ENCODE results near the gene TEX26. TPM values are rescaled to one million over a fixed set of nuclear protein-coding genes. Genes with fewer than 3 reads are reported as not detected.

TEX26 gene
- total RNA-seq, 2 donors from 2014 or later, result not detected

GRCh38 chr13:30910676-30911075, 21.8 kb upstream of the TEX26 start:
- TF ChIP-seq, protein P1, sequence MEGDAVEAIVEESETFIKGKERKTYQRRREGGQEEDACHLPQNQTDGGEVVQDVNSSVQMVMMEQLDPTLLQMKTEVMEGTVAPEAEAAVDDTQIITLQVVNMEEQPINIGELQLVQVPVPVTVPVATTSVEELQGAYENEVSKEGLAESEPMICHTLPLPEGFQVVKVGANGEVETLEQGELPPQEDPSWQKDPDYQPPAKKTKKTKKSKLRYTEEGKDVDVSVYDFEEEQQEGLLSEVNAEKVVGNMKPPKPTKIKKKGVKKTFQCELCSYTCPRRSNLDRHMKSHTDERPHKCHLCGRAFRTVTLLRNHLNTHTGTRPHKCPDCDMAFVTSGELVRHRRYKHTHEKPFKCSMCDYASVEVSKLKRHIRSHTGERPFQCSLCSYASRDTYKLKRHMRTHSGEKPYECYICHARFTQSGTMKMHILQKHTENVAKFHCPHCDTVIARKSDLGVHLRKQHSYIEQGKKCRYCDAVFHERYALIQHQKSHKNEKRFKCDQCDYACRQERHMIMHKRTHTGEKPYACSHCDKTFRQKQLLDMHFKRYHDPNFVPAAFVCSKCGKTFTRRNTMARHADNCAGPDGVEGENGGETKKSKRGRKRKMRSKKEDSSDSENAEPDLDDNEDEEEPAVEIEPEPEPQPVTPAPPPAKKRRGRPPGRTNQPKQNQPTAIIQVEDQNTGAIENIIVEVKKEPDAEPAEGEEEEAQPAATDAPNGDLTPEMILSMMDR (IDR thresholded peaks at IDR 0.05), result no peak
- no peaks in the 10 kb centered on the region for H3K36me3 ChIP-seq
- H3K9ac ChIP-seq (ENCODE audit: low read depth in 2 of 2, low read length in 2 of 2), result no peak overlapping the region
- intact Hi-C loops (cut with DNase I), result no loop called here
- peaks cover 19% of the 10 kb centered on the region for H3K27me3 ChIP-seq
- no peaks in the 10 kb centered on the region for H3K4me1 ChIP-seq
- no peak overlapping the region for H3K4me3 ChIP-seq
- H3K9me3 ChIP-seq, result no peaks in the 10 kb centered on the region
- no peak overlapping the region for H3K27ac ChIP-seq
- no peak for DNase-seq

- no peak for DNase-seq
- intact Hi-C loops (cut with DNase I), result no loop called here
- no peaks in the 10 kb centered on the region for H3K4me1 ChIP-seq
- H3K27me3 ChIP-seq, result no peaks in the 10 kb centered on the region
- no peak overlapping the region for H3K9ac ChIP-seq (ENCODE audit: low read depth in 2 of 2, low read length in 2 of 2)
- H3K4me3 ChIP-seq, result no peak overlapping the region
- H3K9me3 ChIP-seq, result no peaks in the 10 kb centered on the region
- TF ChIP-seq, protein P1 (IDR thresholded peaks at IDR 0.05), result no peak
- H3K36me3 ChIP-seq, result no peaks in the 10 kb centered on the region
- H3K27ac ChIP-seq, result no peak overlapping the region
Measured at GRCh38 chr13:30915691-30916541, 16.5 kb upstream of the TEX26 start.

DNA sequence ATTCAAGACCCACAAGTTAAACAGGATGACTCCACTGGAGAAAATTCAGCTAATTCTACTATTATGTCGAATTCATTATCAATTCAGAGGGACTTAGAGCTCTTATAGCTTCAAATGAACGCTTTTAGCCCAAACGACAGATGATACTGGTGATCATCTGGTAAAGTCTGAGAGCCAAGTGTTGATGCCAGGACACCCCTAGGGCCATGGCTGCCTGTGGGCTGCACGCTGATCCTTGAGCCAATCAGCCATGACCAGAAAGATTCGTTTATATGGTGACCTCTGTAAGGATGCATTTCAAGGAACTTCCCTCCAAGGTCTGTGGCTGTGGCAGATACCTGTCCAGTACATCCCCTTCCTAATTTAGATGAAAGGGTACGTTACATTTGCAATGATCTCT, 15.5 kb upstream of the TEX26 start:
- no peaks in the 10 kb centered on the region for H3K4me1 ChIP-seq
- no peaks in the 10 kb centered on the region for H3K9me3 ChIP-seq
- H3K9ac ChIP-seq (ENCODE audit: low read depth in 2 of 2, low read length in 2 of 2), result no peak overlapping the region
- no peak overlapping the region for H3K27ac ChIP-seq
- DNase-seq, result no peak
- H3K4me3 ChIP-seq, result no peak overlapping the region
- H3K27me3 ChIP-seq, result no peaks in the 10 kb centered on the region
- TF ChIP-seq, protein P1 (IDR thresholded peaks at IDR 0.05), result no peak
- no peaks in the 10 kb centered on the region for H3K36me3 ChIP-seq
- intact Hi-C loops (cut with DNase I), result no loop called here

GRCh38 chr13:30918662-30919405, 13.6 kb upstream of the TEX26 start:
- DNase-seq, result no peak
- Histone ChIP-seq H3K4me1 (no peaks in the 10 kb centered on the region), H3K9ac (ENCODE audit: low read depth in 2 of 2, low read length in 2 of 2) (no peak overlapping the region), H3K27ac (no peak overlapping the region), H3K36me3 (no peaks in the 10 kb centered on the region), H3K27me3 (no peaks in the 10 kb centered on the region), H3K9me3 (no peaks in the 10 kb centered on the region), H3K4me3 (no peak overlapping the region)
- TF ChIP-seq, protein P1 (IDR thresholded peaks at IDR 0.05), result no peak
- intact Hi-C loops (cut with DNase I), result no loop called here

DNA sequence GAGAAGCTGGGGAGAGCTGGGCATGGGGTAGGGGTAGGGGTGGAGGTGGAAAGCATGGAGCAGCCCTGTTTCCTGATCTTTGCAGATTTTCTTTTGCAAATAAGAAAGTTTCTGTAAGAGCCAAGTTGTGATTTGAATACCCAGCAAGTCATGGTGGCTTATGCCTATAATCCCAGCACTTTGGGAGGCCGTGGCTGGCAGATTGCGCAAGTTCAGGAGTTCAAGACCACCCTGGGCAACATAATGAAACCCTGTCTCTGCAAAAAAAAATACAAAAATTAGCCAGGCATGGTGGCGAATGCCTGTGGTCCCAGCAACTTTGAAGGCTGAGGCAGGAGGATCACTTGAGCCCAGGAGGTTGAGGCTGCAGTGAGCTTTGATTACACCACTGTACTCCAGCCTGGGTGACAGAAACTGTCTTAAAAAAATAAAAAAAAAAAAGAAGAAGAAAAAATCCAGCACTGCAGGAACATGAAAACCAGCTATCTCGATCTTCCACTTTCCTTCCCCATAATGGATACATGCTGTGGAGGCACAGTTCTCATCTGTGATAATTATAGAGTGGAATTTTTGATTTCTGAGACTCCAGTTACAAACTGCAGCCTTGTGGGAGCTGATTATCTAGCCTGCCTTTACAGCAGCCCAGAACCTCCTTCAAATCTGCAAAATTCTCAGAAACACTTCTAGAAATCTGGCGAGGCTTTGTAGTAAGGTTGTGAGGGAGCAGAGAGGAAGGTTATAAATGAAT, 12.1 kb upstream of the TEX26 start:
- H3K4me1 ChIP-seq, result no peaks in the 10 kb centered on the region
- H3K4me3 ChIP-seq, result no peak overlapping the region
- no peak overlapping the region for H3K9ac ChIP-seq (ENCODE audit: low read depth in 2 of 2, low read length in 2 of 2)
- H3K36me3 ChIP-seq, result no peaks in the 10 kb centered on the region
- no peaks in the 10 kb centered on the region for H3K27me3 ChIP-seq
- no peak overlapping the region for H3K27ac ChIP-seq
- TF ChIP-seq, protein P1 (IDR thresholded peaks at IDR 0.05), result no peak
- DNase-seq, result no peak
- intact Hi-C loops (cut with DNase I), result no loop called here
- no peaks in the 10 kb centered on the region for H3K9me3 ChIP-seq

Measured in colonic mucosa (tissue), 4 donors.